Dedifferentiated amniotic fluid mesenchymal stem cell (primary cell): ENCODE data around the gene NUBP1.
"Not testable (repeated sequence)": the region's sequence is repeated elsewhere in the genome, so short reads cannot be mapped to it uniquely, and the experiment has no call there.

Source experiments
- DNase-seq: peaks from one replicate; pipeline ENCODE4 v3.0.0-alpha.2; 2016; ENCODE audit errors: extremely low spot score

The NUBP1 gene

GRCh38 chr16:10751291-10751697 is 7.7 kb downstream of the NUBP1 start:
- DNase-seq: no peak

GRCh38 chr16:10752843-10753523 is 9.3 kb downstream of the NUBP1 start:
- no peak for DNase-seq

GRCh38 chr16:10753670-10754069 is 10.0 kb downstream of the NUBP1 start:
- no peak for DNase-seq

GRCh38 chr16:10754941-10755340 is 11.3 kb downstream of the NUBP1 start:
- no peak for DNase-seq

- DNase-seq: no peak
Observed at GRCh38 chr16:10756574-10756973, 12.9 kb downstream of the NUBP1 start.

- no peak for DNase-seq
Observed at GRCh38 chr16:10760858-10761257, 17.2 kb downstream of the NUBP1 start.

- no peak for DNase-seq
Observed at GRCh38 chr16:10761373-10761772, 17.7 kb downstream of the NUBP1 start.

- no peak for DNase-seq
Observed at GRCh38 chr16:10762336-10763016, 18.8 kb downstream of the NUBP1 start.

GRCh38 chr16:10763456-10763855 is 19.8 kb downstream of the NUBP1 start:
- no peak for DNase-seq

- DNase-seq: no peak
Observed at GRCh38 chr16:10765772-10766171, 22.1 kb downstream of the NUBP1 start.

- DNase-seq: no peak
Observed at GRCh38 chr16:10767127-10767526, 23.5 kb downstream of the NUBP1 start.

GRCh38 chr16:10769381-10769780 is 25.7 kb downstream of the NUBP1 start:
- no peak for DNase-seq

- peak; percentile 16 for DNase-seq
Observed at GRCh38 chr16:10770907-10771306, 27.3 kb downstream of the NUBP1 start.

GRCh38 chr16:10776280-10776679 is 32.6 kb downstream of the NUBP1 start:
- DNase-seq: no peak

GRCh38 chr16:10776923-10777322 is 33.3 kb downstream of the NUBP1 start:
- not testable (repeated sequence) for DNase-seq

- DNase-seq: no peak
Observed at GRCh38 chr16:10777356-10777755, 33.7 kb downstream of the NUBP1 start.

GRCh38 chr16:10779908-10780307 is 36.3 kb downstream of the NUBP1 start:
- DNase-seq: not testable (repeated sequence)

- DNase-seq: no peak
Observed at GRCh38 chr16:10780628-10781027, 37.0 kb downstream of the NUBP1 start.

GRCh38 chr16:10782628-10783027 is 39.0 kb downstream of the NUBP1 start:
- no peak for DNase-seq

- no peak for DNase-seq
Observed at GRCh38 chr16:10787304-10787703, 43.7 kb downstream of the NUBP1 start.

- DNase-seq: not testable (repeated sequence)
Observed at GRCh38 chr16:10788630-10789029, 45.0 kb downstream of the NUBP1 start.

- no peak for DNase-seq
Observed at GRCh38 chr16:10791048-10791447, 47.4 kb downstream of the NUBP1 start.

GRCh38 chr16:10799736-10800135 is 56.1 kb downstream of the NUBP1 start:
- no peak for DNase-seq

GRCh38 chr16:10805334-10805733 is 61.7 kb downstream of the NUBP1 start:
- no peak for DNase-seq
